Measurements from ENCODE around the gene NHLRC4.

The NHLRC4 gene

DNA sequence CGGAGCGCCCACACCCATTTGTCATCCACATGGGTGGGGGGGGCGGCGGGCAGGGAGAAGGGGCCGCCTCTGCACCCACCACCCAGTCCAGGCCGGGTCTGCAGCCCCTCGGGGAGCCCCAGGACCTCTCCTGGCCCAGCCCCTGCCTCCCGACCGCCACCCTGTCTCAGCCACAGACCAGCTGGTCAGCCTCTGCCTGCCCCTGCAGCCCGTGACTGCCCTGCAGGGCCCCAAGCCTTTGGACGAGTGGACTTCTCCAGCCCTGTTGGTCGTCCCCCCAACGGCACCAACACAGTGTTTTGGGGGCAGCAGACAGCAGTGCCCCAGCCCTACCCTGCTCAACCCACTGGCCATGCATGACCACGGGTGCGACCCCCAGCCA is 5.4 kb upstream of the NHLRC4 start:
- Histone ChIP-seq H3K9me3 (ENCODE audit: control insufficient read depth, insufficient read depth, low read depth, low read length) (no peaks in the 10 kb centered on the region), H3K27ac (ENCODE audit: extremely low read depth, low read depth, low read length) (no peak overlapping the region), H3K36me3 (ENCODE audit: control insufficient read depth in 2 of 2, insufficient read depth in 1 of 2, low read length in 2 of 2) (no peaks in the 10 kb centered on the region), H3K4me3 (ENCODE audit: low read depth, low read length) (no peak overlapping the region), H3K4me1 (ENCODE audit: control insufficient read depth, insufficient read depth, low read length) (peaks cover 2% of the 10 kb centered on the region; the same call in 1 of the 2 replicates)
- ChIA-PET POLR2A (no interaction called here), CTCF (no interaction called here)
- no peak for TF ChIP-seq ZNF121 (tag by site-specific recombination; IDR thresholded peaks at IDR 0.05)
- TF ChIP-seq BCL11B (tag by site-specific recombination; IDR thresholded peaks at IDR 0.05; ENCODE audit: low read depth), result peak; percentile 32; the same call in 1 of the 2 replicates

DNA sequence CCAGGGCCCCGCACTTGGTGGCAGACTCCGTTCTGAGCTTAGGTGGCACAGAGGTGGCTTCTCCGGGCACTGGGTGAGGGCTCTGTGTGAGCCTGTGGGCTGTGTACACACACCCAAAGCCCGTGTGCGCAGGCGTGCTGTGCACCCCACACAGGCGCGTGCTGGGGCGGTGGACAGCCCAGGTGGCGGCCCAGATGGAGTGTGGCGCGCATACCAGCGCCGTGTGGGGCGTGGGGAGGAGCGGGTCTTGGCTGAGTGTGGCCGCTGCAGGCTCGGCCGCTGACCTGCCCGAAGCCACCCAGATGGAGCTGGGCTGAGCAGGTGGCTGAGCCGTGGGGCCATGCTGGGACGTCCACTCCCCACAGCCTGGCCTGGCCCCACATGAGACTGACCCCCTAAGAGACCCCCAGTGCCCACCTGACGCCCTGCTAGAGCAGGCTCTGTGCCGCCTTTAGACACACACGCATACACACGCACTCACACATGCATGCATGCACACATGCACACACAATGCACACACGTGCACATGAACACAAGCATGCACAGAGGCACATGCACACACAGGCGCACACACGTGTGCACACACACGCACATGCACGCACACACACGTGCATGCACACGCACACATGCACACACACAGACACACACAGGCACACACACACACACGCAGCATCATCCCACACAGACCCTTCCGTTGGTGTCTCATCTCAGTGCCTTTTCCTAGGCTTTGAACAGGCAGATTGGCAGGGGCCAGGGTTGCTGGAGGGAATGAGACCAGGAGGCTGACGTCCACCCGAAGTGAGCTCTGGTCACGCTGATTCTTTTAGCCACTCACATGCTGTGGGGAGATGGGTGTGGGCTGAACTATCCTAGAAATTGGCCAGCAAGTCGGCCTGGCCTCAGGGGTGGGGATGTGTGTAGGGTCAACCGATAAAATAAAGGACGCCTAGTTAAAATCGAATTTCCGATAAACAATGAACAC is 4.6 kb upstream of the NHLRC4 start:
- H3K27ac ChIP-seq (ENCODE audit: extremely low read depth, low read depth, low read length), result no peak overlapping the region
- CTCF ChIA-PET, result interaction anchor here (1.1 kb wide), 1 partner anchor 142 kb away, joined by 4 read pairs; no protein-coding TSS in a partner anchor
- H3K36me3 ChIP-seq (ENCODE audit: control insufficient read depth in 2 of 2, insufficient read depth in 1 of 2, low read length in 2 of 2), result no peaks in the 10 kb centered on the region
- no peak overlapping the region for H3K4me3 ChIP-seq (ENCODE audit: low read depth, low read length)
- POLR2A ChIA-PET, result interaction anchor here (0.6 kb wide), 1 partner anchor 22 kb away, joined by 3 read pairs; no protein-coding TSS in a partner anchor
- no peaks in the 10 kb centered on the region for H3K9me3 ChIP-seq (ENCODE audit: control insufficient read depth, insufficient read depth, low read depth, low read length)
- H3K4me1 ChIP-seq (ENCODE audit: control insufficient read depth, insufficient read depth, low read length), result peaks cover 5% of the 10 kb centered on the region
- TF ChIP-seq BCL11B (tag by site-specific recombination; IDR thresholded peaks at IDR 0.05; ENCODE audit: low read depth), result 0 out of 2 replicates have a peak, but pooled peaks have one; percentile 51
- TF ChIP-seq ZBTB17 (tag by site-specific recombination; IDR thresholded peaks at IDR 0.05), result 0 out of 2 replicates have a peak, but pooled peaks have one; percentile 34
- peak; percentile 29; the same call in 1 of the 2 replicates for TF ChIP-seq SCRT2 (tag by site-specific recombination; IDR thresholded peaks at IDR 0.05)
- peak; percentile 41 for TF ChIP-seq ZBTB26 (tag by site-specific recombination; optimal IDR thresholded peaks at IDR 0.05)
- peak; percentile 99 for TF ChIP-seq ZSCAN4 (tag by site-specific recombination; IDR thresholded peaks at IDR 0.05)
- peak; percentile 66; the same call in 1 of the 2 replicates for TF ChIP-seq ZFHX2 (tag by site-specific recombination; conservative IDR thresholded peaks at IDR 0.05)
- TF ChIP-seq, protein P1, sequence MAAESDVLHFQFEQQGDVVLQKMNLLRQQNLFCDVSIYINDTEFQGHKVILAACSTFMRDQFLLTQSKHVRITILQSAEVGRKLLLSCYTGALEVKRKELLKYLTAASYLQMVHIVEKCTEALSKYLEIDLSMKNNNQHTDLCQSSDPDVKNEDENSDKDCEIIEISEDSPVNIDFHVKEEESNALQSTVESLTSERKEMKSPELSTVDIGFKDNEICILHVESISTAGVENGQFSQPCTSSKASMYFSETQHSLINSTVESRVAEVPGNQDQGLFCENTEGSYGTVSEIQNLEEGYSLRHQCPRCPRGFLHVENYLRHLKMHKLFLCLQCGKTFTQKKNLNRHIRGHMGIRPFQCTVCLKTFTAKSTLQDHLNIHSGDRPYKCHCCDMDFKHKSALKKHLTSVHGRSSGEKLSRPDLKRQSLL (tag by site-specific recombination; IDR thresholded peaks at IDR 0.05), result no peak
- TF ChIP-seq ZNF221 (tag by site-specific recombination; IDR thresholded peaks at IDR 0.05; ENCODE audit: borderline replicate concordance), result no peak

- Histone ChIP-seq H3K9me3 (ENCODE audit: control insufficient read depth, insufficient read depth, low read depth, low read length) (no peaks in the 10 kb centered on the region), H3K27ac (ENCODE audit: extremely low read depth, low read depth, low read length) (no peak overlapping the region), H3K36me3 (ENCODE audit: control insufficient read depth in 2 of 2, insufficient read depth in 1 of 2, low read length in 2 of 2) (no peaks in the 10 kb centered on the region), H3K4me3 (ENCODE audit: low read depth, low read length) (no peak overlapping the region), H3K4me1 (ENCODE audit: control insufficient read depth, insufficient read depth, low read length) (peaks cover 5% of the 10 kb centered on the region)
- ChIA-PET POLR2A (interaction anchor here (0.6 kb wide), 1 partner anchor 21 kb away, joined by 3 read pairs; no protein-coding TSS in a partner anchor), CTCF (interaction anchor here (1.1 kb wide), 1 partner anchor 141 kb away, joined by 4 read pairs; no protein-coding TSS in a partner anchor)
- peak; percentile 27; the same call in 1 of the 2 replicates for TF ChIP-seq SCRT2 (tag by site-specific recombination; IDR thresholded peaks at IDR 0.05)
- TF ChIP-seq ZSCAN16 (tag by site-specific recombination; IDR thresholded peaks at IDR 0.05), result no peak
- TF ChIP-seq ZNF624 (tag by site-specific recombination; IDR thresholded peaks at IDR 0.05), result no peak
- TF ChIP-seq GLIS2 (tag by site-specific recombination; IDR thresholded peaks at IDR 0.05), result 0 out of 2 replicates have a peak, but pooled peaks have one; percentile 29
Observed at GRCh38 chr16:563072-563644, 3.6 kb upstream of the NHLRC4 start.

All from HEK293 (cell line).